OCI-LY1 (cell line): Measurements from ENCODE around the gene UBLCP1.

Source experiments
- H2AFZ ChIP-seq: fragments of 200-600 bp; sonication (generic), shearing (Covaris generic); 2 replicates; pipeline ENCODE4 v1.6.0; 2014; ENCODE audit warnings: antibody characterized with exemption, mild to moderate bottlenecking, low read length
- H3F3A ChIP-seq: fragments of 200-600 bp; sonication (generic), shearing (Covaris generic); 2 replicates; pipeline ENCODE4 v1.6.0; 2014; ENCODE audit warnings: mild to moderate bottlenecking, antibody characterized with exemption, low read length, moderate library complexity; ENCODE audit not compliant: insufficient read depth
- H3K27ac ChIP-seq: fragments of 200-600 bp; sonication (generic); 2 replicates; pipeline ENCODE4 v1.5.1; 2014; ENCODE audit warnings: low read length, mixed run types, mild to moderate bottlenecking, low read depth; ENCODE audit not compliant: poor library complexity, severe bottlenecking
- H3K27me3 ChIP-seq: fragments of 200-600 bp; sonication (generic); 2 replicates; pipeline ENCODE4 v1.6.0; 2014; ENCODE audit warnings: antibody characterized with exemption, mild to moderate bottlenecking, low read length, moderate library complexity; ENCODE audit not compliant: insufficient read depth
- H3K36me3 ChIP-seq: fragments of 200-600 bp; sonication (generic); 2 replicates; pipeline ENCODE4 v1.6.1; 2014; ENCODE audit warnings: mild to moderate bottlenecking, antibody characterized with exemption, low read length, moderate library complexity, mixed read lengths; ENCODE audit not compliant: insufficient read depth
- H3K4me1 ChIP-seq: fragments of 200-600 bp; sonication (generic); 2 replicates; pipeline ENCODE4 v1.5.1; 2014; ENCODE audit warnings: mild to moderate bottlenecking, low read length, moderate library complexity; ENCODE audit not compliant: insufficient read depth, severe bottlenecking
- H3K4me2 ChIP-seq: fragments of 200-600 bp; sonication (generic), shearing (Covaris generic); 2 replicates; pipeline ENCODE4 v1.6.1; 2014; ENCODE audit warnings: low read length
- H3K4me3 ChIP-seq: fragments of 200-600 bp; sonication (generic); 2 replicates; pipeline ENCODE4 v1.5.1; 2014; ENCODE audit warnings: low read length, low read depth, mild to moderate bottlenecking, mixed read lengths; ENCODE audit not compliant: poor library complexity, severe bottlenecking
- H3K79me2 ChIP-seq: fragments of 200-600 bp; shearing (Covaris generic); 2 replicates; pipeline ENCODE4 v1.6.1; 2016; ENCODE audit warnings: mixed run types, low read length, mixed read lengths; ENCODE audit not compliant: insufficient read depth
- H3K9ac ChIP-seq: fragments of 200-600 bp; sonication (generic), shearing (Covaris generic); 2 replicates; pipeline ENCODE4 v1.6.1; 2014; ENCODE audit warnings: mild to moderate bottlenecking, low read length, mixed read lengths
- H3K9me2 ChIP-seq: fragments of 200-600 bp; sonication (generic), shearing (Covaris generic); 2 replicates; pipeline ENCODE4 v1.6.1; 2014; ENCODE audit warnings: low read depth, mild to moderate bottlenecking, low read length, mixed read lengths
- H3K9me3 ChIP-seq: fragments of 200-600 bp; shearing (Covaris generic); 2 replicates; pipeline ENCODE4 v1.6.1; 2014; ENCODE audit warnings: low read length, mixed read lengths
- H4K20me1 ChIP-seq: fragments of 200-600 bp; sonication (generic), shearing (Covaris generic); 2 replicates; pipeline ENCODE4 v1.6.0; 2016; ENCODE audit warnings: mild to moderate bottlenecking, low read length; ENCODE audit not compliant: insufficient read depth
- CTCF ChIP-seq: fragments of 200-600 bp; sonication (generic), shearing (Covaris generic); IDR thresholded peaks from 2 replicates; pipeline ENCODE4 v1.5.1; 2017; ENCODE audit warnings: mild to moderate bottlenecking, antibody characterized with exemption, low read length, moderate library complexity, mixed read lengths
- EZH2 ChIP-seq: fragments of 200-600 bp; sonication (generic), shearing (Covaris generic); IDR thresholded peaks from 2 replicates; pipeline ENCODE4 v1.8.0; 2017; ENCODE audit warnings: borderline replicate concordance, mixed run types, mild to moderate bottlenecking, antibody characterized with exemption, low read length, moderate library complexity, mixed read lengths

The UBLCP1 gene

DNA sequence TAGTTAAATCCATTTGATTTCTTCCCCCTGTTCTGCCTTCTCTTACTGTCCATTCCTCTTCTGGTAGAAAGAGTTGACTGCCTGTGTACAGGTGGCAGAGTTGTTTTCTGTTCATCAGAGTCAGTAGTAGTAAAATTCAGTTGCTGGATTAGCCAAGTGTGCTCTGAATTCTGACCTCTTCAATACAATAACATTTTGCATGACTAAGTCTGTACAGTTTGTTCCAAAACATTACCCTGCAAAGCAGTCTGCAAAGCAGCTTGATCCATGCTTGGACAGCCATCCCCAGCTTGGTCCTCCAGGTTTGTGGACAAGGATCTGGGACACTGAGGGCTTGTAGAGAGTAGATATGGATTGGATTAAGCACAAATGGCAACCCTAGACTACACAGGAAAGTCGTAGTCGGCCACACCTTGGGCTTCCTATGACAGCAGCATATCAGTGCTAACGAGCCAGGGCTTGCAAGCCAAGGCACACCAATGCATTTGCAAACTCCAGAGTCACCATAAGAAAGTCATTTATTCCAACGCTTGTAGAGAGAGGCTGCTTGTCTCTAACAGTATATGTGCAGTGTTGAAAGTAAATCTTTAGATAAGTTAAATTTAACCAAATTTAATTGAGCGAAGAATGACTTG is 42.0 kb downstream of the UBLCP1 start:
- H3K79me2 ChIP-seq = no peaks in the 10 kb centered on the region
- H3K9me3 ChIP-seq = peaks cover 17% of the 10 kb centered on the region
- H3F3A ChIP-seq = no peaks in the 10 kb centered on the region
- no peaks in the 10 kb centered on the region for H3K9me2 ChIP-seq
- H4K20me1 ChIP-seq = no peaks in the 10 kb centered on the region
- no peak overlapping the region for H3K27ac ChIP-seq
- no peak overlapping the region for H3K4me3 ChIP-seq
- no peak overlapping the region for H3K9ac ChIP-seq
- no peaks in the 10 kb centered on the region for H3K36me3 ChIP-seq
- H3K4me1 ChIP-seq = peaks cover under 1% of the 10 kb centered on the region
- no peak overlapping the region for H3K4me2 ChIP-seq
- no peak overlapping the region for H2AFZ ChIP-seq
- H3K27me3 ChIP-seq = no peaks in the 10 kb centered on the region
- TF ChIP-seq EZH2 (no peak), CTCF (no peak)

- Histone ChIP-seq H3K9me3 (no peaks in the 10 kb centered on the region), H3K27me3 (no peaks in the 10 kb centered on the region), H3K4me3 (peak overlapping the region; percentile 29), H4K20me1 (no peaks in the 10 kb centered on the region), H3K79me2 (no peaks in the 10 kb centered on the region), H3K36me3 (no peaks in the 10 kb centered on the region), H3K9ac (no peak overlapping the region; the same call in 1 of the 2 replicates), H3K27ac (no peak overlapping the region), H3K4me2 (peak overlapping the region; percentile 43; the same call in 1 of the 2 replicates), H3K9me2 (no peaks in the 10 kb centered on the region), H2AFZ (no peak overlapping the region), H3K4me1 (peaks cover 11% of the 10 kb centered on the region), H3F3A (no peaks in the 10 kb centered on the region)
- TF ChIP-seq EZH2 (no peak), CTCF (no peak)
Observed at GRCh38 chr5:159309689-159310433, 46.8 kb downstream of the UBLCP1 start.

DNA sequence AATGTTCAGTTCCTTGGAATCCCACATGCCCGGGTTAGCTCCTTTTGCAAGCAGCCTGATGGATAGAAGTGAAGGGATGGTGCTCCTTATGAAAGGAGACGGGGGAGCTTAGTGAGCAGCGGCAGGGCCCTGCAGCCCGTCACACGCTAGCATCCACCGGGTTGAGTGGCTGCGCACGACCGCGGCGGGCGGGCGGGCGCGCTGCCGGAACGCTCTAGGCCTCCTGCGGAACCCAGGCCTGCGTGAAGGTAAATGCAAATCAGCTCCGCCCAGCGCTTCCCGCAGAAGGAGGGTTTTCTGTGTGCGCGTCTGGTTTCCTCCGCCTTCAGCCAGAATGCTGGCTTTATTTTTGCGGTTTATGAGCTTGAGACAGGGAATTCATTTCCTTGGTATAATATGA is 47.4 kb downstream of the UBLCP1 start:
- Histone ChIP-seq H4K20me1 (no peaks in the 10 kb centered on the region), H3K4me1 (peaks cover 11% of the 10 kb centered on the region), H3K27ac (no peak overlapping the region), H2AFZ (no peak overlapping the region), H3K4me3 (peak overlapping the region; percentile 29), H3K9ac (no peak overlapping the region; the same call in 1 of the 2 replicates), H3K79me2 (no peaks in the 10 kb centered on the region), H3F3A (no peaks in the 10 kb centered on the region), H3K9me3 (no peaks in the 10 kb centered on the region), H3K4me2 (peak overlapping the region; percentile 43), H3K9me2 (no peaks in the 10 kb centered on the region), H3K27me3 (no peaks in the 10 kb centered on the region), H3K36me3 (no peaks in the 10 kb centered on the region)
- TF ChIP-seq CTCF (no peak), EZH2 (no peak)
